Measurements from ENCODE around the gene CFAP45. TPM values are rescaled to one million over a fixed set of nuclear protein-coding genes. Genes with fewer than 3 reads are reported as not detected.

CFAP45 gene
- total RNA-seq, 2 experiments from 2014 or later: 1.3 to 1.4 TPM

DNA sequence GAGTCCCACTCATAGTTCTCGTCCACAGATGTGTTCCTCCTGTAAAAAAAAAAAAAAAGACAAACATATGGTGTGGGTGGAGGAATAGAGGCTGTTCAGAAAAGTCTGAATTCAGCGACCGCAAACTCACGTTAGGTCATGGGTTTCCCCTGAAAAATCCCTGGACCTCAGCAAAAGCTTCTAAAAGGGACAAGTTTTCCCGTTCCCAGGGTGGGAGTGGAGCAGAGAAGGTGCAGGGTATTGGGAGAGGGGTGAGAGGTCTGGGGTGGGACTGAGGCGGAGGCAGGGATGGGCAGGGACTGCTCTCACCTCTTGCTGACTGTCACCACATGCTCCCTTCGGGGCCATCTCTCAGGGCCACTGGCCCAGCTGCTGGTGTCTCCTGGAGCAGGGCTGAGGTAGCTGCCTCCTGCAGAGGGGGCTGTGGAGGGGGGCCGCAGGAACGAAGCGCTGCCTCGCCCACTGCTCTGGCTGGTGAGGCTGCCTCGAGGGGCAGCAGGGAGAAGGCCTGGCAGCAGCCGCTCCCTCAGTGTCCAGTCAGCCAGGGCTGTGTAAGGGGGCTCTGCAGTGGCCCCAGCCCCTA lies 28.0 kb upstream of the CFAP45 start:
- Mint-ChIP-seq H3K4me3 (no peak overlapping the region), H3K27me3 (no peaks in the 10 kb centered on the region), H3K36me3 (ENCODE audit: low read depth) (peaks cover 15% of the 10 kb centered on the region), H3K4me1 (ENCODE audit: low read depth) (peaks cover 22% of the 10 kb centered on the region), H3K27ac (no peak overlapping the region), H3K9me3 (no peaks in the 10 kb centered on the region)
- ATAC-seq: no peak
- intact Hi-C loops (cut with micrococcal nuclease): no loop called here
- no peak for DNase-seq
- CTCF ChIA-PET: interaction anchor here (1.4 to 21.5 kb wide), 2 partner anchors 18 to 77 kb away, joined by 3 to 374 read pairs; partner anchors contain the start of gene IGSF9
- POLR2A ChIA-PET: interaction anchor here (0.7 kb wide), 1 partner anchor 16 kb away, joined by 4 read pairs; no protein-coding TSS in a partner anchor
- TF ChIP-seq, protein P1, sequence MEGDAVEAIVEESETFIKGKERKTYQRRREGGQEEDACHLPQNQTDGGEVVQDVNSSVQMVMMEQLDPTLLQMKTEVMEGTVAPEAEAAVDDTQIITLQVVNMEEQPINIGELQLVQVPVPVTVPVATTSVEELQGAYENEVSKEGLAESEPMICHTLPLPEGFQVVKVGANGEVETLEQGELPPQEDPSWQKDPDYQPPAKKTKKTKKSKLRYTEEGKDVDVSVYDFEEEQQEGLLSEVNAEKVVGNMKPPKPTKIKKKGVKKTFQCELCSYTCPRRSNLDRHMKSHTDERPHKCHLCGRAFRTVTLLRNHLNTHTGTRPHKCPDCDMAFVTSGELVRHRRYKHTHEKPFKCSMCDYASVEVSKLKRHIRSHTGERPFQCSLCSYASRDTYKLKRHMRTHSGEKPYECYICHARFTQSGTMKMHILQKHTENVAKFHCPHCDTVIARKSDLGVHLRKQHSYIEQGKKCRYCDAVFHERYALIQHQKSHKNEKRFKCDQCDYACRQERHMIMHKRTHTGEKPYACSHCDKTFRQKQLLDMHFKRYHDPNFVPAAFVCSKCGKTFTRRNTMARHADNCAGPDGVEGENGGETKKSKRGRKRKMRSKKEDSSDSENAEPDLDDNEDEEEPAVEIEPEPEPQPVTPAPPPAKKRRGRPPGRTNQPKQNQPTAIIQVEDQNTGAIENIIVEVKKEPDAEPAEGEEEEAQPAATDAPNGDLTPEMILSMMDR (IDR thresholded peaks at IDR 0.05): no peak

DNA sequence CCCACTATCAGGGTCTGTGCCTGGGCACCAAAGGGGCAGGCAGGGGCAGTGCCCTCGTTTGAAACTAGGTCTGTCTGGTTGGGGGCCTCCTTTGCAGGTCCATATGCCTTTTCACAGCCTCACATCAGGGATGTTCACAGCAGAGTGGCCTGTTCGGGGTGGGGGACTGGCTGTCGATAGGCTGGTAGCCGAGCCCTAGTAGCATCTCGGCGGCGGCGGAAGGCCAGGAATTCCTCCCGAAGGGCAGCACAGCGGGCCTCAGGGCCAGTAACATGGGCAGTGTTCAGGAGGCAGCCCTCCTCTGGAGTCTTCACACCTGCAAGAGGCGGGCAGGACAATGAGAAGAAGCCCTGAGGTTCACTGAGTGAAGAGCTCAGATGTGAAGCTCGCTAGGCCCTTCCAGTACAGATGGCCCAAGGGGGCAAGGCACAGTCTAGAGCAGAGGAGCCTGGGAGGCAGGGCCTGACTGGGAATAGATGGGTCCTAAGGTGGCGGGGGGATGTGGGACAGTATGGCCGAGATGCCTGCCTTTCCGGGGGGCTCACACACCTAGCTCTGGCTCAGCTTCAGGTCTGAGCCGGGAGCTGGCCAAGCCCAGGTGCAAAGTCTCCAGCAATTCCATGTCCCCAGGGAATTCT lies 27.4 kb upstream of the CFAP45 start:
- POLR2A ChIA-PET: interaction anchor here (0.7 kb wide), 1 partner anchor 15 kb away, joined by 4 read pairs; no protein-coding TSS in a partner anchor
- Mint-ChIP-seq H3K4me3 (no peak overlapping the region), H3K9me3 (no peaks in the 10 kb centered on the region), H3K27ac (no peak overlapping the region), H3K36me3 (ENCODE audit: low read depth) (peaks cover 20% of the 10 kb centered on the region), H3K27me3 (no peaks in the 10 kb centered on the region), H3K4me1 (ENCODE audit: low read depth) (peaks cover 28% of the 10 kb centered on the region)
- ATAC-seq: no peak
- CTCF ChIA-PET: interaction anchor here (1.4 to 21.5 kb wide), 2 partner anchors 18 to 78 kb away, joined by 3 to 374 read pairs; partner anchors contain the start of gene IGSF9
- TF ChIP-seq, protein P1 (IDR thresholded peaks at IDR 0.05): no peak
- intact Hi-C loops (cut with micrococcal nuclease): no loop called here
- DNase-seq: no peak

DNA sequence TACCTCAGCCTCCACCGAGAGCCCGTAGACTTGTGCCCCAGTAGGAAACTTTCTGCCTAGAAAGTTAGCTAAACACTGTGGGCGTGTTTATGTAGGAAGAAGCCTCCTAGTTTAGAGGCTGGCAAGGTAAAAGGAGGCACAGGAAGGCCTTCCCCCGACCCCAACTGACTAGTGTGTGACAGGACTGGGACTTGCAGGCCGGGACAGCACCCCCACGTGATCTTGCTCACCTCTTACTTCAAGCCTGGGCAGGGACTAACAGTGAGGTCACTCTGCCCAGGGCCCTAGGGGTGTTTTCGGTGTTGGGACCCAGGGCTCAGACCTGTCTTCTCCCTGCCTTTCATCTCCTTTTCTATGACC lies 25.7 kb upstream of the CFAP45 start:
- TF ChIP-seq, protein P1 (IDR thresholded peaks at IDR 0.05): no peak
- ChIA-PET CTCF (interaction anchor here (1.2 to 21.5 kb wide), 5 partner anchors 11 to 105 kb away, joined by 3 to 374 read pairs (median 4); no protein-coding TSS in a partner anchor), POLR2A (interaction anchor here (0.9 to 4.7 kb wide), 16 partner anchors 8 to 157 kb away, joined by 3 to 56 read pairs (median 4); partner anchors contain the start of genes DUSP23, PIGM and SLAMF8)
- intact Hi-C loops (cut with micrococcal nuclease): no loop called here
- H3K27me3 Mint-ChIP-seq: no peaks in the 10 kb centered on the region
- peak; percentile 37 for ATAC-seq
- H3K4me1 Mint-ChIP-seq (ENCODE audit: low read depth): peaks cover 44% of the 10 kb centered on the region
- peak overlapping the region; percentile 92 for H3K4me3 Mint-ChIP-seq
- peaks cover 35% of the 10 kb centered on the region for H3K36me3 Mint-ChIP-seq (ENCODE audit: low read depth)
- H3K9me3 Mint-ChIP-seq: no peaks in the 10 kb centered on the region
- peak; percentile 83 for DNase-seq
- peak overlapping the region; percentile 98 for H3K27ac Mint-ChIP-seq

DNA sequence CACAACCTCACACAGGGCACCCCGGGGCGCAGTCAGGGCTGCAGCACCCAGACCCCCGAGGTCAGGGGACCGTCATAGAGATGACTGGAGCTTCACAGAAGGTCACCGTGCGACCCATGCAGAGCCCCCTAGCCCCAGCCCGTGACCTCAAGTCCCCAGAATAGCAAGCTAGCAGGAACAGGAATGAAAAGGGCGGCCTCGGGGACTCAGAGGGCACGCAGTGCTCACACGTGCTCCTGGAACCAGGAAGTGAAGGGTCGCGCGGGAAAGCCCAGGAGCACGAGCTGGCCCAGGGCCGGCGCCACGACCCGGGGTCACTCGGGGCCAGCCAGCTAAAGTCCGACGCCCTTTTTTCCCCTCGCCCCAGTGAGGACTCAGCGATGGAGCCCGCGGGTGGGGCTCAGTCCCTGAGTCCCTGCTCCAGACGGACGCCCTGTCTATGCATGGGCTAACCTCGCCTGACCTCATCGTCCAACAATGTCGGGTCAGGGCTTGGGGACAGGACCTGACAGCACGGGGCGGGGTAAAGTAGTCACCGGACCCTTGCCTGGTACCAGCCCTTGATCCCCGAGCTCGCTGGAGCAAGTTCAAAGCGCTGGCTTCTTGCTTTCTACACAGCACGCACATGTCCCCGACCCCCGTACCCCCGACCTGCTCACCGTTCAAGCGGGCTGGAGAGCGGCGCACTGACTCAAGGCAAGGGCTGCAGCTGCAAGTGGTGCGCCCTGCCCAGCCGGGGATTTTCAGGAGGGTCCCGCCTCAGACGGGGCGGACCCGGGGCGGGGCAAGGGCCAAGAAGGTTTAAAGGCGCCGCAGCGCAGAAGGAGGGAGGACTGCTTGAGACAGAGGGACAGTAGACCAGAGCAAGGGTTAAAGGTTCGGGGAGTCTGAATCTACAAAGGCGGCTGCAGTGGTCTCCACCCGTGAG lies 25.1 kb upstream of the CFAP45 start, which contains the start of gene TAGLN2:
TAGLN2 (minus strand) TSS at position 717 of the 928 bp plus-strand sequence. CDS start 4,998 bp downstream, outside the sequence.
- ATAC-seq: peak; percentile 74
- ChIA-PET CTCF (interaction anchor here (1.2 to 21.5 kb wide), 6 partner anchors 11 to 268 kb away, joined by 3 to 374 read pairs (median 4); no protein-coding TSS in a partner anchor), POLR2A (interaction anchor here (0.7 to 4.7 kb wide), 26 partner anchors 8 to 927 kb away, joined by 3 to 56 read pairs (median 4); partner anchors contain the start of genes DUSP23, IFI16, IGSF8 and PIGM)
- Mint-ChIP-seq H3K4me1 (ENCODE audit: low read depth) (peaks cover 51% of the 10 kb centered on the region), H3K27me3 (no peaks in the 10 kb centered on the region), H3K9me3 (no peaks in the 10 kb centered on the region), H3K27ac (peak within 1 kb of the TSS; percentile 98), H3K36me3 (ENCODE audit: low read depth) (peaks cover 41% of the 10 kb centered on the region), H3K4me3 (peak within 1 kb of the TSS; percentile 92)
- DNase-seq: peak; percentile 94
- TF ChIP-seq, protein P1 (IDR thresholded peaks at IDR 0.05): no peak
- intact Hi-C loops (cut with micrococcal nuclease): no loop called here

Measured in activated CD8-positive, alpha-beta T cell treated with anti-CD3 and anti-CD28 coated beads for 36 hours (primary cell).